GM23338 (cell line): ENCODE measurements around the gene RSBN1L. TPM values are rescaled to one million over a fixed set of nuclear protein-coding genes. Genes with fewer than 3 reads are reported as not detected.

Experiments
- ATAC-seq: fragments of 200-7000 bp; cut with Tn5 transposase; 3 replicates; pipeline ENCODE4 v1.9.1; 2020
- DNase-seq: peaks from one replicate; pipeline ENCODE4 v3.0.0-alpha.2; 2015; ENCODE audit warnings: low spot score
- H2AFZ ChIP-seq: fragments of 200-600 bp; sonication (generic); 2 replicates; pipeline ENCODE4 v1.8.0; 2016; ENCODE audit warnings: antibody characterized with exemption, mild to moderate bottlenecking, moderate library complexity
- H3F3A ChIP-seq: fragments of 200-600 bp; sonication (generic); replicated peaks from 2 replicates; pipeline ENCODE4 v1.8.0; 2017; ENCODE audit warnings: antibody characterized with exemption, mixed run types, low read depth
- H3K27ac ChIP-seq: fragments of 200-600 bp; sonication (generic); 2 replicates; pipeline ENCODE4 v1.6.1; 2016; ENCODE audit warnings: low read depth
- H3K27me3 ChIP-seq: fragments of 200-600 bp; sonication (generic); 2 replicates; pipeline ENCODE4 v1.8.0; 2016; ENCODE audit warnings: mild to moderate bottlenecking, mixed run types, moderate library complexity; ENCODE audit not compliant: insufficient read depth
- H3K36me3 ChIP-seq: fragments of 200-600 bp; sonication (generic); 2 replicates; pipeline ENCODE4 v1.8.0; 2016; ENCODE audit warnings: mild to moderate bottlenecking; ENCODE audit not compliant: insufficient read depth
- H3K4me1 ChIP-seq: fragments of 200-600 bp; sonication (generic); 2 replicates; pipeline ENCODE4 v1.8.0; 2016; ENCODE audit warnings: mild to moderate bottlenecking, moderate library complexity; ENCODE audit not compliant: insufficient read depth
- H3K4me2 ChIP-seq: fragments of 200-600 bp; sonication (generic); 2 replicates; pipeline ENCODE4 v1.7.1; 2017; ENCODE audit warnings: mixed run types
- H3K4me3 ChIP-seq: fragments of 200-600 bp; sonication (generic); 2 replicates; pipeline ENCODE4 v1.6.1; 2016; ENCODE audit warnings: mixed run types
- H3K79me2 ChIP-seq: fragments of 200-600 bp; sonication (generic); replicated peaks from 2 replicates; pipeline ENCODE4 v1.8.0; 2017; ENCODE audit warnings: mild to moderate bottlenecking; ENCODE audit not compliant: insufficient read depth
- H3K9me2 ChIP-seq: fragments of 200-600 bp; sonication (generic); 2 replicates; pipeline ENCODE4 v1.8.0; 2017; ENCODE audit not compliant: insufficient read depth
- H4K20me1 ChIP-seq: fragments of 200-600 bp; sonication (generic); replicated peaks from 2 replicates; pipeline ENCODE4 v1.8.0; 2017; ENCODE audit warnings: mild to moderate bottlenecking; ENCODE audit not compliant: insufficient read depth
- H3K27ac Mint-ChIP-seq: 2 replicates; pipeline ENCODE4 v1.8.0; 2020; ENCODE audit warnings: inconsistent platforms, mild to moderate bottlenecking, moderate library complexity, mixed read lengths
- H3K27me3 Mint-ChIP-seq: 3 replicates; pipeline ENCODE4 v1.8.0; 2022; ENCODE audit warnings: low read depth, mild to moderate bottlenecking, moderate library complexity, mixed read lengths, inconsistent platforms; ENCODE audit not compliant: insufficient read depth, poor library complexity
- H3K36me3 Mint-ChIP-seq: 3 replicates; pipeline ENCODE4 v1.8.0; 2021; ENCODE audit warnings: low read depth, mild to moderate bottlenecking, inconsistent platforms, moderate library complexity, mixed read lengths
- H3K4me1 Mint-ChIP-seq: 3 replicates; pipeline ENCODE4 v1.8.0; 2020; ENCODE audit warnings: mild to moderate bottlenecking, inconsistent platforms, mixed read lengths
- H3K4me3 Mint-ChIP-seq: 3 replicates; pipeline ENCODE4 v1.8.0; 2021; ENCODE audit warnings: moderate library complexity, mild to moderate bottlenecking, inconsistent platforms, mixed read lengths
- H3K9me3 Mint-ChIP-seq: 3 replicates; pipeline ENCODE4 v1.8.0; 2020; ENCODE audit warnings: moderate library complexity, mild to moderate bottlenecking, inconsistent platforms, mixed read lengths
- CREB1 ChIP-seq: fragments of 250-450 bp; sonication (Bioruptor Pico); IDR thresholded peaks from 2 replicates; pipeline ENCODE4 v1.5.0; 2020; ENCODE audit warnings: low read depth, mild to moderate bottlenecking, moderate library complexity
- CTCF ChIP-seq, 2 experiments: fragments of 200-600 bp in 1 of 2; sonication (generic) in 1 of 2; conservative IDR thresholded peaks; 2 replicates each; pipeline versions ENCODE4 v1.5.1 to v1.6.1; 2016 to 2017; ENCODE audit warnings: antibody characterized with exemption in 2 of 2, low read depth in 2 of 2, mild to moderate bottlenecking in 2 of 2, moderate library complexity in 1 of 2
- ETS1 ChIP-seq: IDR thresholded peaks from 2 replicates; pipeline ENCODE4 v1.6.1; 2016; ENCODE audit warnings: antibody characterized with exemption
- EZH2 ChIP-seq: fragments of 200-600 bp; sonication (generic); IDR thresholded peaks from one replicate; pipeline ENCODE4 v1.8.0; 2017; ENCODE audit warnings: antibody characterized with exemption, mild to moderate bottlenecking, low read depth; ENCODE audit not compliant: unreplicated experiment
- EZH2phosphoT487 ChIP-seq: fragments of 200-600 bp; sonication (generic); IDR thresholded peaks from one replicate; pipeline ENCODE4 v1.8.1; 2018; ENCODE audit warnings: antibody characterized with exemption; ENCODE audit not compliant: unreplicated experiment
- JUNB ChIP-seq: IDR thresholded peaks from one replicate; pipeline ENCODE4 v1.6.1; 2016; ENCODE audit warnings: antibody characterized with exemption; ENCODE audit not compliant: unreplicated experiment
- NANOG ChIP-seq: IDR thresholded peaks from 2 replicates; pipeline ENCODE4 v1.6.1; 2016; ENCODE audit warnings: antibody characterized with exemption, borderline replicate concordance
- POLR2AphosphoS5 ChIP-seq: IDR thresholded peaks from 2 replicates; pipeline ENCODE4 v1.6.1; 2016; ENCODE audit warnings: antibody characterized with exemption, low read depth
- STAT1 ChIP-seq: IDR thresholded peaks from one replicate; pipeline ENCODE4 v1.6.1; 2016; ENCODE audit warnings: antibody characterized with exemption; ENCODE audit not compliant: unreplicated experiment
- ZNF114 ChIP-seq: fragments of 250-450 bp; sonication (Bioruptor Pico); IDR thresholded peaks from 2 replicates; pipeline ENCODE4 v1.5.0; 2020; ENCODE audit warnings: mild to moderate bottlenecking, moderate library complexity
- ZNF331 ChIP-seq: fragments of 250-450 bp; sonication (Bioruptor Pico); IDR thresholded peaks from 2 replicates; pipeline ENCODE4 v1.5.0; 2020; ENCODE audit warnings: low read depth, mild to moderate bottlenecking, moderate library complexity
- ZNF462 ChIP-seq: fragments of 250-450 bp; sonication (Bioruptor Pico); IDR thresholded peaks from 2 replicates; pipeline ENCODE4 v1.5.0; 2020; ENCODE audit warnings: mild to moderate bottlenecking, moderate library complexity
- polyA plus RNA-seq: library from polyadenylated mRNA; unstranded; fragments of >200 nt; fragmentation: Nextera tagmentation; extraction: Ambion mirVana; gene quantifications from 2 replicates; pipeline ENCODE4 v1.2.1, GENCODE V29; 2016
- total RNA-seq: library from RNA; depleted of rRNA; stranded (reverse); fragments of >200 nt; shearing (Covaris generic); gene quantifications from 2 replicates; pipeline ENCODE4 v1.2.3, GENCODE V29; 2014
- TF ChIP-seq, protein P1 (sequence below): IDR thresholded peaks from one replicate; pipeline ENCODE4 v1.6.1; 2018; ENCODE audit warnings: antibody characterized with exemption; ENCODE audit not compliant: unreplicated experiment

The RSBN1L gene
- total and polyA plus RNA-seq, 2 experiments from 2014 or later = 9.7 to 19.7 TPM

- Mint-ChIP-seq H3K36me3 (peaks cover 46% of the 10 kb centered on the region), H3K4me1 (no peaks in the 10 kb centered on the region), H3K27ac (no peak overlapping the region), H3K27me3 (peaks cover 4% of the 10 kb centered on the region), H3K9me3 (peaks cover 22% of the 10 kb centered on the region), H3K4me3 (no peak overlapping the region)
- H3K27me3 ChIP-seq = no peaks in the 10 kb centered on the region
- H3K36me3 ChIP-seq = no peaks in the 10 kb centered on the region
- H2AFZ ChIP-seq = no peak overlapping the region
- no peaks in the 10 kb centered on the region for H3K9me2 ChIP-seq
- no peak for DNase-seq
- H4K20me1 ChIP-seq = no peaks in the 10 kb centered on the region
- H3F3A ChIP-seq = no peaks in the 10 kb centered on the region
- no peak overlapping the region for H3K4me2 ChIP-seq
- no peak overlapping the region for H3K27ac ChIP-seq
- H3K4me1 ChIP-seq = no peaks in the 10 kb centered on the region
- no peaks in the 10 kb centered on the region for H3K79me2 ChIP-seq
- TF ChIP-seq STAT1 (no peak), NANOG (no peak), EZH2 (no peak), JUNB (no peak), ZNF114 (CRISPR knock-in tag) (no peak), CREB1 (CRISPR knock-in tag) (no peak), POLR2AphosphoS5 (no peak), ZNF462 (CRISPR knock-in tag) (no peak), ZNF331 (CRISPR knock-in tag) (no peak), CTCF (conservative IDR thresholded peaks at IDR 0.05; ENCODE audit: low read depth in 2 of 2) (no peak), ETS1 (no peak), EZH2phosphoT487 (no peak)
- TF ChIP-seq, protein P1, sequence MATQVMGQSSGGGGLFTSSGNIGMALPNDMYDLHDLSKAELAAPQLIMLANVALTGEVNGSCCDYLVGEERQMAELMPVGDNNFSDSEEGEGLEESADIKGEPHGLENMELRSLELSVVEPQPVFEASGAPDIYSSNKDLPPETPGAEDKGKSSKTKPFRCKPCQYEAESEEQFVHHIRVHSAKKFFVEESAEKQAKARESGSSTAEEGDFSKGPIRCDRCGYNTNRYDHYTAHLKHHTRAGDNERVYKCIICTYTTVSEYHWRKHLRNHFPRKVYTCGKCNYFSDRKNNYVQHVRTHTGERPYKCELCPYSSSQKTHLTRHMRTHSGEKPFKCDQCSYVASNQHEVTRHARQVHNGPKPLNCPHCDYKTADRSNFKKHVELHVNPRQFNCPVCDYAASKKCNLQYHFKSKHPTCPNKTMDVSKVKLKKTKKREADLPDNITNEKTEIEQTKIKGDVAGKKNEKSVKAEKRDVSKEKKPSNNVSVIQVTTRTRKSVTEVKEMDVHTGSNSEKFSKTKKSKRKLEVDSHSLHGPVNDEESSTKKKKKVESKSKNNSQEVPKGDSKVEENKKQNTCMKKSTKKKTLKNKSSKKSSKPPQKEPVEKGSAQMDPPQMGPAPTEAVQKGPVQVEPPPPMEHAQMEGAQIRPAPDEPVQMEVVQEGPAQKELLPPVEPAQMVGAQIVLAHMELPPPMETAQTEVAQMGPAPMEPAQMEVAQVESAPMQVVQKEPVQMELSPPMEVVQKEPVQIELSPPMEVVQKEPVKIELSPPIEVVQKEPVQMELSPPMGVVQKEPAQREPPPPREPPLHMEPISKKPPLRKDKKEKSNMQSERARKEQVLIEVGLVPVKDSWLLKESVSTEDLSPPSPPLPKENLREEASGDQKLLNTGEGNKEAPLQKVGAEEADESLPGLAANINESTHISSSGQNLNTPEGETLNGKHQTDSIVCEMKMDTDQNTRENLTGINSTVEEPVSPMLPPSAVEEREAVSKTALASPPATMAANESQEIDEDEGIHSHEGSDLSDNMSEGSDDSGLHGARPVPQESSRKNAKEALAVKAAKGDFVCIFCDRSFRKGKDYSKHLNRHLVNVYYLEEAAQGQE = no peak
- ATAC-seq = no peak
- no peak overlapping the region for H3K4me3 ChIP-seq
These were observed 86.9 kb downstream of the RSBN1L start for GRCh38 chr7:77783111-77783510.
